GM12878 (cell line): ENCODE data around the gene FABP6. TPM values are rescaled to one million over a fixed set of nuclear protein-coding genes. Genes with fewer than 3 reads are reported as not detected.
A peak's percentile ranks its signal among the peaks of the same experiment; 100 is the strongest.

Experiments
- DPF2 ChIP-seq: fragments of 450-650 bp; IDR thresholded peaks from 2 replicates; pipeline ENCODE4 v1.6.1; 2017; ENCODE audit warnings: mild to moderate bottlenecking
- EP300 ChIP-seq, 2 experiments: fragments of 150-350 bp in 1 of 2; IDR thresholded peaks; 2 replicates each; pipeline ENCODE4 v1.6.1; 2011 to 2012; ENCODE audit warnings: low read depth in 2 of 2, low read length in 2 of 2, borderline replicate concordance in 1 of 2, improper control_type of control experiment in 1 of 2, inconsistent platforms in 1 of 2; ENCODE audit not compliant: control insufficient read depth in 1 of 2
- HDAC2 ChIP-seq: fragments of 200-600 bp; sonication (generic); IDR thresholded peaks from 2 replicates; pipeline ENCODE4 v1.6.1; 2017
- MTA2 ChIP-seq: fragments of 450-650 bp; IDR thresholded peaks from 2 replicates; pipeline ENCODE4 v1.6.1; 2016; ENCODE audit warnings: low read depth, mild to moderate bottlenecking, moderate library complexity
- SMAD5 ChIP-seq: IDR thresholded peaks from 2 replicates; pipeline ENCODE4 v1.6.1; 2016; ENCODE audit warnings: antibody characterized with exemption, low read depth
- SREBF1 ChIP-seq: IDR thresholded peaks from 2 replicates; pipeline ENCODE4 v1.6.1; 2012; ENCODE audit warnings: mild to moderate bottlenecking, low read length
- STAT3 ChIP-seq: IDR thresholded peaks from 2 replicates; pipeline ENCODE4 v1.6.1; 2011; ENCODE audit warnings: low read depth, low read length, improper control_type of control experiment
- SUPT20H ChIP-seq: IDR thresholded peaks from 2 replicates; pipeline ENCODE4 v1.6.1; 2011; ENCODE audit warnings: low read depth, mild to moderate bottlenecking, low read length, moderate library complexity, borderline replicate concordance; ENCODE audit not compliant: control insufficient read depth
- ZNF687 ChIP-seq: fragments of 450-650 bp; IDR thresholded peaks from 2 replicates; pipeline ENCODE4 v1.6.1; 2017; ENCODE audit warnings: mild to moderate bottlenecking, moderate library complexity
- polyA plus RNA-seq, 11 experiments: library from polyadenylated mRNA; depleted of rRNA in 4 of 11; unstranded in 6 of 11; stranded (reverse) in 5 of 11; fragments of >200 nt; fragmentation: Nextera tagmentation in 4 of 11; fragmentation: Illumina TruSeq in 1 of 11; extraction: Ambion mirVana in 4 of 11; extraction: Trizol in 1 of 11; gene quantifications; 1 replicate in 1 of 11; 2 replicates in 10 of 11; pipeline versions ENCODE4 v1.2.1 to v1.2.3, GENCODE V29; 2011 to 2016; ENCODE audit warnings: inconsistent platforms in 2 of 11, missing spikeins in 2 of 11, low read depth in 1 of 11
- total RNA-seq, 4 experiments: library from RNA; depleted of rRNA in 3 of 4; stranded (reverse); fragments of >200 nt in 3 of 4; fragmentation: Illumina TruSeq in 1 of 4; extraction: Trizol in 1 of 4; gene quantifications; 2 replicates each; pipeline versions ENCODE4 v1.2.1 to v1.2.3, GENCODE V29; 2013 to 2021

FABP6 gene
- total and polyA plus RNA-seq, 10 of the 15 experiments (the other 5 are each of a cell fraction or from before 2014, with no cell fraction given) = 0.66 to 8.1 (median 2.4) TPM

GRCh38 chr5:160230686-160231527, 1.6 kb downstream of the FABP6 start (continued):
- TF ChIP-seq MTA2 (peak; percentile 46; the same call in 1 of the 2 replicates), ZNF687 (peak; percentile 99), STAT3 (no peak), SMAD5 (no peak), DPF2 (peak; percentile 15), SUPT20H (no peak), HDAC2 (no peak), SREBF1 (no peak), EP300 (IDR thresholded peaks at IDR 0.05; ENCODE audit: borderline replicate concordance in 1 of 2, control insufficient read depth in 1 of 2, low read depth in 2 of 2, low read length in 2 of 2) (peak; percentile 11 to 52; a peak in 2 of 4 replicates)
- TF ChIP-seq, all 136 proteins: peak for 17
